Fibroblast of lung (primary cell): ENCODE results near the gene CA6. TPM values are rescaled to one million over a fixed set of nuclear protein-coding genes. Genes with fewer than 3 reads are reported as not detected.

Experiments used
- DNase-seq, 2 donors: peaks; one replicate each; pipeline versions ENCODE4 v3.0.0 to v3.0.0-alpha.2; 2010; ENCODE audit warnings: low read depth in 2 of 2
- H2AFZ ChIP-seq: 2 replicates; pipeline ENCODE4 v1.5.1; 2012; ENCODE audit warnings: low read length, control low read depth, inconsistent platforms
- H3K27ac ChIP-seq: 2 replicates; pipeline ENCODE4 v1.5.1; 2011; ENCODE audit warnings: low read length, control low read depth; ENCODE audit not compliant: insufficient read depth
- H3K27me3 ChIP-seq: 2 replicates; pipeline ENCODE4 v1.5.1; 2011; ENCODE audit warnings: mild to moderate bottlenecking, low read length; ENCODE audit not compliant: control insufficient read depth, insufficient read depth
- H3K36me3 ChIP-seq: 2 replicates; pipeline ENCODE4 v1.5.1; 2011; ENCODE audit warnings: low read length; ENCODE audit not compliant: control insufficient read depth, insufficient read depth
- H3K4me1 ChIP-seq: 2 replicates; pipeline ENCODE4 v1.5.1; 2011; ENCODE audit warnings: low read length; ENCODE audit not compliant: control insufficient read depth, insufficient read depth; ENCODE audit errors: extremely low read depth
- H3K4me2 ChIP-seq: 2 replicates; pipeline ENCODE4 v1.5.1; 2011; ENCODE audit warnings: low read length, control low read depth; ENCODE audit not compliant: insufficient read depth; ENCODE audit errors: extremely low read depth
- H3K4me3 ChIP-seq, 4 experiments: fragments of 200-600 bp in 1 of 4; sonication (generic) in 1 of 4; replicated peaks in 1 of 4; 2 replicates each; pipeline ENCODE4 v1.5.1; 2011 to 2016; ENCODE audit warnings: low read length in 4 of 4, low read depth in 3 of 4, mild to moderate bottlenecking in 3 of 4, control low read depth in 2 of 4, inconsistent platforms in 1 of 4, mixed read lengths in 1 of 4; ENCODE audit not compliant: insufficient read depth in 1 of 4; ENCODE audit errors: control extremely low read depth in 1 of 4
- H3K79me2 ChIP-seq: 2 replicates; pipeline ENCODE4 v1.5.1; 2012; ENCODE audit warnings: mild to moderate bottlenecking, low read length, inconsistent platforms; ENCODE audit not compliant: control insufficient read depth, insufficient read depth
- H3K9ac ChIP-seq: 2 replicates; pipeline ENCODE4 v1.5.1; 2011; ENCODE audit warnings: mild to moderate bottlenecking, low read length, control low read depth; ENCODE audit not compliant: insufficient read depth
- H3K9me3 ChIP-seq: 2 replicates; pipeline ENCODE4 v1.5.1; 2012; ENCODE audit warnings: low read depth, low read length; ENCODE audit not compliant: control insufficient read depth, insufficient read depth
- H4K20me1 ChIP-seq: 2 replicates; pipeline ENCODE4 v1.5.1; 2011; ENCODE audit warnings: low read length; ENCODE audit not compliant: control insufficient read depth, insufficient read depth; ENCODE audit errors: extremely low read depth
- CTCF ChIP-seq, 2 donors: IDR thresholded peaks in 1 of 2; conservative IDR thresholded peaks in 1 of 2; 1 replicate in 1 of 2; 2 replicates in 1 of 2; pipeline ENCODE4 v1.5.1; 2011 to 2012; ENCODE audit warnings: low read length in 2 of 2, control low read depth in 1 of 2, inconsistent platforms in 1 of 2, low read depth in 1 of 2, mild to moderate bottlenecking in 1 of 2
- EZH2 ChIP-seq: IDR thresholded peaks from 2 replicates; pipeline ENCODE4 v1.5.1; 2012; ENCODE audit warnings: low read length, control low read depth, mild to moderate bottlenecking; ENCODE audit errors: missing control alignments
- polyA plus RNA-seq, 2 donors: library from polyadenylated mRNA; depleted of rRNA in 1 of 2; stranded (reverse) in 1 of 2; unstranded in 1 of 2; fragments of >200 nt; gene quantifications; 2 replicates each; pipeline ENCODE4 v1.2.1, GENCODE V29; 2011 to 2012; ENCODE audit warnings: missing spikeins in 1 of 2
- total RNA-seq: library from RNA; depleted of rRNA; stranded (reverse); fragments of >200 nt; gene quantifications from 2 replicates; pipeline ENCODE4 v1.2.1, GENCODE V29; 2014

Gene CA6
- total and polyA plus RNA-seq, 2 donors (not counting 1 experiment from before 2014, with no cell fraction given) = not detected

DNA sequence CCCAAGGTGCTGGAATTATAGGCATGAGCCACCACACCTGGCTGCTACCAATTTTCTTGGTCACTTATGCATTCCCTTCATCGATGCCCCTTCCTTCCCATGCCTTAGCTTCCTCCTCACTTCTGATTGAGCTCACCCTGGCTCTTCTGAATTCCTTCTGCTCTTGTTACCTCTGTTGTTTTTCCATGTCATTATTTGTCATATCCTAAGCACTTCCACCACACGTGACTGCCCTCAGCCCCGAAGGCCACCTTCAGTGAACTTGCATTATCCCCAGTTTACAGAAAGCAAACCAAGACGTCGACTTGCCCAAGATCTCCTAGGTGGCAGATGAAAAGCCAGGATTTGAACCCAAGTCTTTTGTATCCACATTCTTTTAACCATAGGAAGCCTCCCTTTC, 30.7 kb downstream of the CA6 start:
- no peaks in the 10 kb centered on the region for H3K27me3 ChIP-seq
- TF ChIP-seq CTCF (conservative IDR thresholded peaks at IDR 0.05 in 1 of 2, IDR thresholded peaks at IDR 0.05 in 1 of 2; ENCODE audit: low read depth in 1 of 2, low read length in 2 of 2) (no peak), EZH2 (no peak)
- H3K27ac ChIP-seq = no peak overlapping the region

DNA sequence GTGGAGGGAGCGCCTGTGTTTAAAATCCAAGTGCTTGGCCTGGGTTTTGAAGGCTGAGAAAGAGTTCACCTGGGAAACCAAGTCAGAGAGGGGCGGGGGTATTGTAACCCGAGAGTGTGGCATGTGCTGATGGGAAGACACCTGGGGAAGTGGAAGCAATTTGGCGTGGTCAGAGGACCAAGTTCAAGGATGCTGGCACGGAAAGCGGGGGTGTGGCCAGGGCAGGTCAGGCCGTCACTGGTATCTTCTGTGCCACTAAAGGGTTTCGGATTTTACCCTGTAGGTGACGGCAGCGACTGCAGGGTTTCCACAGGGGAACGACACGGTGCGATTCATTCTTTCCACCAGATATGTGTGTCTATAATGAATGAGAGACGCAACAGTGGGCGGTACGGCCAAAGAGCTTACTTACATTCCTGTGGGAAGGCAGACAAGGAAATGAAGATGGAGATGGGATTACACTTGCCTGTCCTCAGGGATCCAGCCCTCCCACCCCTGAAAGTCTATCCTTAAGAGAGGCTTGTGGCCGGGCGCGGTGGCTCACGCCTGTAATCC, 31.3 kb downstream of the CA6 start:
- peak in 1 of 2 donors; percentile 39 for DNase-seq
- no peak overlapping the region for H3K4me2 ChIP-seq
- no peak for TF ChIP-seq CTCF (conservative IDR thresholded peaks at IDR 0.05 in 1 of 2, IDR thresholded peaks at IDR 0.05 in 1 of 2; ENCODE audit: low read depth in 1 of 2, low read length in 2 of 2)
- no peak for TF ChIP-seq EZH2
- no peaks in the 10 kb centered on the region for H4K20me1 ChIP-seq
- no peak overlapping the region for H3K4me3 ChIP-seq
- no peaks in the 10 kb centered on the region for H3K36me3 ChIP-seq
- H3K4me1 ChIP-seq = no peaks in the 10 kb centered on the region
- no peaks in the 10 kb centered on the region for H3K9me3 ChIP-seq
- H3K27ac ChIP-seq = no peak overlapping the region
- H3K27me3 ChIP-seq = no peaks in the 10 kb centered on the region
- no peak overlapping the region for H3K9ac ChIP-seq
- no peaks in the 10 kb centered on the region for H3K79me2 ChIP-seq
- no peak overlapping the region for H2AFZ ChIP-seq

More for the DNA sequence above, 30.7 kb downstream of the CA6 start:
- H3K4me1 ChIP-seq = no peaks in the 10 kb centered on the region
- H3K36me3 ChIP-seq = no peaks in the 10 kb centered on the region
- DNase-seq = no peak
- H4K20me1 ChIP-seq = no peaks in the 10 kb centered on the region
- no peaks in the 10 kb centered on the region for H3K79me2 ChIP-seq
- no peak overlapping the region for H2AFZ ChIP-seq
- no peaks in the 10 kb centered on the region for H3K9me3 ChIP-seq
- H3K4me3 ChIP-seq = no peak overlapping the region
- H3K9ac ChIP-seq = no peak overlapping the region
- no peak overlapping the region for H3K4me2 ChIP-seq

DNA sequence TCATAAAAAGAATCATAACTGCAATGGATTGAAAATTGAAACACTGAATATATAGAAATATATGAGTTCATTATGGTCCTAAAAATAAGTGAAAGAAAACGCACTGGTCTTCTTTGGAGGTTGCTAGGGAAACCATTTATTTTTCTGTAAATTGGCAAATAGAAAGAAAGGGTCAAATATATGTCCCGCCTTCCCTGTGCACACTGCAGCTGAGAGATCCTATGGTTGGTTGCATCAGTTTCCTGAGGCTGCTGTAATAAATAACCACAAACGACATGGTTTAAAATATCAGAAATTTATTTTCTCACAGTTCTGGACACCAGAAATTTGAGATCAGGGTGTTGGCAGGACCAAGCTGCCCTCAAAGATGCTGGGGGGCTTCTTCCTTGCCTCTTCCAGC, 35.0 kb downstream of the CA6 start:
- no peak overlapping the region for H3K9ac ChIP-seq
- no peaks in the 10 kb centered on the region for H4K20me1 ChIP-seq
- no peak overlapping the region for H3K4me3 ChIP-seq
- H3K4me1 ChIP-seq = no peaks in the 10 kb centered on the region
- no peaks in the 10 kb centered on the region for H3K79me2 ChIP-seq
- TF ChIP-seq EZH2 (no peak), CTCF (conservative IDR thresholded peaks at IDR 0.05 in 1 of 2, IDR thresholded peaks at IDR 0.05 in 1 of 2; ENCODE audit: low read depth in 1 of 2, low read length in 2 of 2) (no peak)
- no peak overlapping the region for H3K27ac ChIP-seq
- no peak overlapping the region for H3K4me2 ChIP-seq
- H3K27me3 ChIP-seq = no peaks in the 10 kb centered on the region
- H2AFZ ChIP-seq = no peak overlapping the region
- H3K9me3 ChIP-seq = no peaks in the 10 kb centered on the region
- DNase-seq = no peak
- H3K36me3 ChIP-seq = no peaks in the 10 kb centered on the region
